Measurements from ENCODE around the gene ASMT. TPM values are rescaled to one million over a fixed set of nuclear protein-coding genes. Genes with fewer than 3 reads are reported as not detected.
"Not testable (repeated sequence)": the region's sequence is repeated elsewhere in the genome, so short reads cannot be mapped to it uniquely, and the experiment has no call there.

ASMT gene
- total RNA-seq, 1 experiment from 2014 or later: not detected

DNA sequence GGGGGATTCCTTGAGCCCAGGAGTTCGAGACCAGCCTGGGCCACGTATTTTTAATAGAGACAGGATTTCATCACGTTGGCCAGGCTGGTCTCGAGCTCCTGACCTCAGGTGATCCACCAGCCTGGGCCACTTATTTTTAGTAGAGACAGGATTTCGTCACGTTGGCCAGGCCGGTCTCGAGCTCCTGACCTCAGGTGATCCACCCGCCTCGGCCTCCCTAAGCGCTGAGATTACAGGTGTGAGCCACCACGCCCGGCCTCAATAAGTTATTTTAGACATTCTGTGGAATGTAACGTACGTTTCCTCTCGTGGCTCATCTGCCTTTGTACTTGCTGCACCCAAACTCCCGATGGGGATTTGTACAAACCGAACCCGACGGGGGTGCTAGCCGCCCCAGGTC lies 8.8 kb downstream of the ASMT start (continued):
- TF ChIP-seq REST (IDR thresholded peaks at IDR 0.05; ENCODE audit: low read depth) (no peak), ATF3 (IDR thresholded peaks at IDR 0.05) (no peak), CEBPB (IDR thresholded peaks at IDR 0.05; ENCODE audit: low read depth) (no peak), POLR2A (IDR thresholded peaks at IDR 0.05; ENCODE audit: borderline replicate concordance, extremely low read depth, insufficient read depth, insufficient read length) (no peak), EZH2 (IDR thresholded peaks at IDR 0.05) (no peak), EGR1 (IDR thresholded peaks at IDR 0.05; ENCODE audit: low read depth) (no peak), JUND (IDR thresholded peaks at IDR 0.05) (no peak), POLR2AphosphoS5 (IDR thresholded peaks at IDR 0.05; ENCODE audit: low read depth, low read length) (no peak), SRF (IDR thresholded peaks at IDR 0.05; ENCODE audit: low read depth) (no peak), CBX3 (IDR thresholded peaks at IDR 0.05; ENCODE audit: low read depth) (no peak)

GRCh38 chrX:1624158-1624860 lies 9.4 kb downstream of the ASMT start:
- CTCF ChIA-PET: not testable (repeated sequence)

DNA sequence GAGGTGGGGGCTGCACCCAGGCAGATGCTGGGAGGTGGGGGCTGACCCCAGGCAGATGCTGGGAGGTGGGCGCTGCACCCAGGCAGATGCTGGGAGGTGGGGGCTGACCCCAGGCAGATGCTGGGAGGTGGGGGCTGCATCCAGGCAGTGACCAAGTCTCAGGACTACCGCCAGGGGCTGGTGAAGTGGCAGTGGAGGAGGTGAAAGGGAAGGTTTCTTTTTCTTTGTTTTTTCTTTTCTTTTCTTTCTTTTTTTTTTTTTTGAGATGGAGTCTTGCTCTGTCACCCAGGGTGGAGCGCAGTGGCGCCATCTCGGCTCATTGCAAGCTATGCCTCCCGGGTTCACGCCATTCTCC lies 10.0 kb downstream of the ASMT start:
- H3K4me2 ChIP-seq (ENCODE audit: low read length); H3K4me3 ChIP-seq (replicated peaks in 1 of 2; ENCODE audit: low read depth in 1 of 2, low read length in 2 of 2); H3K9me2 ChIP-seq (ENCODE audit: insufficient read depth); POLR2A ChIA-PET; DNase-seq (ENCODE audit: low read depth, low spot score); H3K79me2 ChIP-seq (ENCODE audit: insufficient read depth, low read length); H3K9me3 ChIP-seq (ENCODE audit: control insufficient read depth in 1 of 2, insufficient read depth in 1 of 2, low read depth in 1 of 2, low read length in 2 of 2); H3K9ac ChIP-seq (ENCODE audit: low read length); intact Hi-C loops (cut with micrococcal nuclease); H3K27ac ChIP-seq (ENCODE audit: low read depth, low read length); H3K4me1 ChIP-seq (ENCODE audit: control insufficient read depth in 1 of 2, insufficient read depth in 2 of 2, low read length in 2 of 2); ATAC-seq; H3K36me3 ChIP-seq (ENCODE audit: control insufficient read depth in 1 of 2, insufficient read depth in 2 of 2, low read length in 2 of 2); H3K27me3 ChIP-seq (ENCODE audit: insufficient read depth, low read length); H2AFZ ChIP-seq (ENCODE audit: low read depth, low read length, poor library complexity, severe bottlenecking); BruUV-seq (replicated peaks); H4K20me1 ChIP-seq (ENCODE audit: insufficient read depth); CTCF ChIA-PET; RAD21 ChIA-PET (ENCODE audit: low non-redundant PET in 1 of 2, low total read pairs in 2 of 2, uncharacterized antibody in 2 of 2, unreplicated experiment in 2 of 2): not testable (repeated sequence)

More at GRCh38 chrX:1624158-1624860, 9.4 kb downstream of the ASMT start:
- H3K4me2 ChIP-seq (ENCODE audit: low read length); intact Hi-C loops (cut with micrococcal nuclease); H3K4me3 ChIP-seq (replicated peaks in 1 of 2; ENCODE audit: low read depth in 1 of 2, low read length in 2 of 2); H4K20me1 ChIP-seq (ENCODE audit: insufficient read depth); DNase-seq (ENCODE audit: low read depth, low spot score); POLR2A ChIA-PET; H3K27ac ChIP-seq (ENCODE audit: low read depth, low read length); H3K9me2 ChIP-seq (ENCODE audit: insufficient read depth); H2AFZ ChIP-seq (ENCODE audit: low read depth, low read length, poor library complexity, severe bottlenecking); H3K9ac ChIP-seq (ENCODE audit: low read length); H3K36me3 ChIP-seq (ENCODE audit: control insufficient read depth in 1 of 2, insufficient read depth in 2 of 2, low read length in 2 of 2); RAD21 ChIA-PET (ENCODE audit: low non-redundant PET in 1 of 2, low total read pairs in 2 of 2, uncharacterized antibody in 2 of 2, unreplicated experiment in 2 of 2); H3K9me3 ChIP-seq (ENCODE audit: control insufficient read depth in 1 of 2, insufficient read depth in 1 of 2, low read depth in 1 of 2, low read length in 2 of 2); ATAC-seq; BruUV-seq (replicated peaks); H3K27me3 ChIP-seq (ENCODE audit: insufficient read depth, low read length); H3K4me1 ChIP-seq (ENCODE audit: control insufficient read depth in 1 of 2, insufficient read depth in 2 of 2, low read length in 2 of 2); H3K79me2 ChIP-seq (ENCODE audit: insufficient read depth, low read length): not testable (repeated sequence)
